RWPE1 (cell line): ENCODE measurements around the gene AXIN2.

Experiments used
- CTCF ChIA-PET: fragments of 350-600 bp; sonication (Branson Sonifier 250); formaldehyde crosslinking; extraction: SDS; loops from one replicate; lab custom pipeline; 2021; lab: Yijun Ruan, JAX
- POLR2A ChIA-PET: fragments of 400-600 bp; formaldehyde crosslinking; extraction: SDS; loops from one replicate; lab custom pipeline; 2020; ENCODE audit warnings: antibody characterized with exemption; ENCODE audit not compliant: low non-redundant PET; lab: Yijun Ruan, JAX
- DNase-seq: peaks from one replicate; pipeline ENCODE4 v3.0.0; 2012; ENCODE audit warnings: low spot score
- H3K27ac ChIP-seq: fragments of 450-650 bp; 2 replicates; pipeline ENCODE4 v1.5.1; 2017
- TF ChIP-seq, protein P1 (sequence below): fragments of 450-650 bp; conservative IDR thresholded peaks from 2 replicates; pipeline ENCODE4 v1.5.1; 2017; ENCODE audit warnings: low read depth, mild to moderate bottlenecking

Gene AXIN2

DNA sequence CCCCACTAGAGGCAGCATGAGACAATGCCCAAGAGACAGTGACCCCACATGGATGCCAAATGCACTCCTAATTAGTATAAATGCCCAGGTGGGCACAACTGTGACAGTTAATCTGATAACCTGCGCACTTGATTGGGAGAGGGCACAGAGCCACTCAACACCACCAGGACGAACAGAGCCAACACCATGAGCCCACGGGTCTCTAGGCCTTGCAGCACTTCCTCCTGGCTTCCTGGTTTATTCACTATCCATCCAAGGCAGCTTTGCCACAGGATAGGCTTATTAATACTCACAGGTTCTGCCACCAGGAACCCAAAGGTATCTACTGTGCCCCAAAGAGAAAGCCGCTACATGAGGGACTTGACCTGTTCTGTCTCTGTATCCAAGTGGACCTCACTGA is 14.9 kb downstream of the AXIN2 start:
- TF ChIP-seq, protein P1, sequence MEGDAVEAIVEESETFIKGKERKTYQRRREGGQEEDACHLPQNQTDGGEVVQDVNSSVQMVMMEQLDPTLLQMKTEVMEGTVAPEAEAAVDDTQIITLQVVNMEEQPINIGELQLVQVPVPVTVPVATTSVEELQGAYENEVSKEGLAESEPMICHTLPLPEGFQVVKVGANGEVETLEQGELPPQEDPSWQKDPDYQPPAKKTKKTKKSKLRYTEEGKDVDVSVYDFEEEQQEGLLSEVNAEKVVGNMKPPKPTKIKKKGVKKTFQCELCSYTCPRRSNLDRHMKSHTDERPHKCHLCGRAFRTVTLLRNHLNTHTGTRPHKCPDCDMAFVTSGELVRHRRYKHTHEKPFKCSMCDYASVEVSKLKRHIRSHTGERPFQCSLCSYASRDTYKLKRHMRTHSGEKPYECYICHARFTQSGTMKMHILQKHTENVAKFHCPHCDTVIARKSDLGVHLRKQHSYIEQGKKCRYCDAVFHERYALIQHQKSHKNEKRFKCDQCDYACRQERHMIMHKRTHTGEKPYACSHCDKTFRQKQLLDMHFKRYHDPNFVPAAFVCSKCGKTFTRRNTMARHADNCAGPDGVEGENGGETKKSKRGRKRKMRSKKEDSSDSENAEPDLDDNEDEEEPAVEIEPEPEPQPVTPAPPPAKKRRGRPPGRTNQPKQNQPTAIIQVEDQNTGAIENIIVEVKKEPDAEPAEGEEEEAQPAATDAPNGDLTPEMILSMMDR = no peak
- no peak overlapping the region for H3K27ac ChIP-seq
- no peak for DNase-seq
- ChIA-PET POLR2A (no interaction called here), CTCF (no interaction called here)

DNA sequence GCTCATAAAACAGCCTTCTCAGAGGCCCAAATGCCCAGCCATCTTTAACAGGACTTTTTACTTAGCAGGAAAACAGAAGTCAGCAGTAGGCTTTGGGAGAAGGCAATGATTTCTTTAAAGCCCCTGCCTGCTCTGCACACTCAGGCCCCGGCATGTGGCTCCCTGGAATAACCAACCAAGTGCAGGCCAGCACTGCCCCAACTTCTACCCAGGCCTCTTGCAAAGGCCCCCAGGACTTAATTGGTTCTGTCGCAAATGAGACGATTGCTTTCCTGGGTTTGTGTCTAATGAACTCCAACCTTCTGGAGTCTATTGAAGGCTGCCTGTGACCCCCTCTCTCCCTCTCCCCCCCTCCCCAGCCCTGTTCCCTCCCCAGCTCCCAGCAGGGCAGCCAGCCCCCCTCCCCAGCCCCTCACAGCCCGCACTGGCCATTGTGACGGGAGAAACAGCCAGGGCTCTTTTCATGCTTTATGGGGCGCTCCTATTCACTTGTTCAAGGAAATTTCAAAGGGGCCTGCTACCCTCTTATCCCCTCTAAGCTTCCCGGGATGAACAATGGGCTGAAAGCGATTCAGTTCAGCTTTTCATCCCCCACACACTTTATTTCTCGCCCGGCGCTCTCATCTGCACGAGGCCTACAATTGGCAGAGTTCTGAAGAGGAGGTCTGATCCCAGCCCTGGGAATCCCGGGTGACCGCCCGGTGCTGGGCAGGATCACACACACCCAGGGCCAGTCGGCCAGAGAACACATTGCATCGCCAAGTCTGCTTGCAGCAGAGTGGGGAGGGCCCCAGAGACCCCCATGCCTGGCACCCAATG is 15.5 kb downstream of the AXIN2 start:
- CTCF ChIA-PET = no interaction called here
- TF ChIP-seq, protein P1 = no peak
- POLR2A ChIA-PET = no interaction called here
- H3K27ac ChIP-seq = no peak overlapping the region
- no peak for DNase-seq

- H3K27ac ChIP-seq = no peak overlapping the region
- ChIA-PET POLR2A (no interaction called here), CTCF (interaction anchor here (0.6 to 1.4 kb wide), 2 partner anchors 12 to 374 kb away, joined by 3 to 4 read pairs; no protein-coding TSS in a partner anchor)
- TF ChIP-seq, protein P1 = no peak
- DNase-seq = no peak
Measured at GRCh38 chr17:65544672-65545071, 16.8 kb downstream of the AXIN2 start.

DNA sequence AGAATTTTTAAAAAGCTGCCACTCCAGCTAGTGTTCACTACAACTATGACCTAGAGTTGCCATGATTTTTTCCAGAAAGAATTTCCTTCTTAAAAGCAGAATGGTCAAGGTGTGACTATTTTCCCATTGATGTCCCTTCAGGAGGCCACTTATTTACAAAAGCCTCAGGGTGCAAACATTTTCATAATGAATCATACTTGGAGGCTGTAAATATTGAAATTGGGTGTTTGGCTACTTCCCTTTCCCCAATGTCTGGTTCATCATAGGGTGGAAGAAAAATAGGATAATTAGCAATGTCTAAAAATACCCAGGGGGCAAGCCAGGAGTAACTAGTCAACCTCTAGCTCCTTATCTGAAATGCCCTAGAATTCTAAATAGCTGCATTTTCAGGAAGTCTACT is 18.8 kb downstream of the AXIN2 start:
- ChIA-PET POLR2A (no interaction called here), CTCF (interaction anchor here (0.6 kb wide), 1 partner anchor 464 kb away, joined by 3 read pairs; no protein-coding TSS in a partner anchor)
- TF ChIP-seq, protein P1 = no peak
- no peak overlapping the region for H3K27ac ChIP-seq
- DNase-seq = no peak

DNA sequence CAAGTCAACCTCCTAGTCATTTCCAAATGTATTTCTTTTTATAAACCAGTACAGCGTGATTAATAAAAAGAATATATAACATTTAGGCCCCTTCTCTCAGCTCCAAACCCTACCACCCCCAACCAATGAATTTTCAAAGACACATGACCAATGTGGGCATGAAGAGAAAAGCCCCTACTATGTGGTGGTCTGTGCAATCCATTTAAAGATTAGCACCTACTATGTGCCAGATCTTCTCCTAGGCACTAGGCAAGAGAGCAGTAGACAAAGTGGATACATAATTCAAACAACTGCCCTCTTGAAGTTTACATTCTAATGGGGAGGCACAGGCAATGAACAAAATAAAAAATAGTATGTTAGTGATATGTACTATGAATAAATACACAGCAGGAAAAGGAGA is 19.4 kb downstream of the AXIN2 start:
- TF ChIP-seq, protein P1 = no peak
- ChIA-PET POLR2A (no interaction called here), CTCF (interaction anchor here (0.6 kb wide), 1 partner anchor 463 kb away, joined by 3 read pairs; no protein-coding TSS in a partner anchor)
- no peak for DNase-seq
- no peak overlapping the region for H3K27ac ChIP-seq

GRCh38 chr17:65541453-65541852 is 20.0 kb downstream of the AXIN2 start:
- CTCF ChIA-PET = no interaction called here
- no peak overlapping the region for H3K27ac ChIP-seq
- POLR2A ChIA-PET = no interaction called here
- TF ChIP-seq, protein P1 = no peak
- DNase-seq = no peak
